OCI-LY7 (cell line): ENCODE results near the gene FGFBP2.

Source experiments
- EZH2phosphoT487 ChIP-seq: fragments of 200-600 bp; sonication (generic); IDR thresholded peaks from 2 replicates; pipeline ENCODE4 v1.6.1; 2018; ENCODE audit warnings: low read depth, borderline replicate concordance, mild to moderate bottlenecking, mixed run types, antibody characterized with exemption, low read length, moderate library complexity, mixed read lengths
- TF ChIP-seq, protein P1 (sequence below): fragments of 200-600 bp; sonication (generic); conservative IDR thresholded peaks from 2 replicates; pipeline ENCODE4 v1.5.1; 2014; ENCODE audit warnings: mild to moderate bottlenecking, antibody characterized with exemption, low read length, moderate library complexity, mixed read lengths

DNA sequence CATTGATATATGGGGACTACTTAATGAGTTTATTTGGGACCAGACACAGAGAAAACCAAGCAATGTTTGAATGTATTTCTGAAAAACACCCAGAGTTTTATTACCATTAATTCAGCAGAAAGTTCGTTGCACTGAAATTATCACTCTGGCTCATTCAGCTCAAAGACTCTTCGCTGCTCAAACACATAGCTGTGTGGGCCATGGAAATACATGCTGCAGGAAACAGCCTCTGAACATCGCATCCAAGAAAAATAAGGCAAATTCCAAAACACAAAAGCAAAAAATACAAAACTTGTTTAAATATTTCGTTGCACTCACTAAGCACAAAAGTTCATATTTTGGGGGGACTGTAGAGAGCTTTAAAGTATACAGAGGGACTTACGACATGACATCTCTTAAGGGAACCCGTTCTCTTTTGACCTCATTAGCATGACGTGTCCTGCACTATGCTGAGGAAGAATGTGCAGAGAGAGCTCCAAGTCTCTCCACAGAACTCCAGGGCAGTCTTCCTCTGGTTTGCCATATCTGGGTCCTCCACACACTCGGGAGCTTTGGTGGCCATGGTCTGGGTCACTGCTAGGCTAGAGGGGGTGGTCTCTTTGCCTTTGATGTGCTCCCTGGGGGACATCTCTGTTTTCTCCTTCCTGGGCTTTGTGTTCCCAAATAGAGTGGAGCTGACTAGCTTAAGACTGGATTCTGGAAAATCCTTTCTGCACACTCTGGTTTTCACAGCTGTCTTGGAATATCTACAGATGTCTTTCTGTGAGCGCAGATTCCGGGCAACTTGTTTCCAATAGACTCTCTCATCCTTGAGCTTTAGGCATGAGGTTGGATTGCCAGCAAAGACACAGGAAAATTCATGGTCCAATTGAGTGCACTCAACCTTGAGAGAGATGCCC lies 27.2 kb downstream of the FGFBP2 start:
- TF ChIP-seq, protein P1, sequence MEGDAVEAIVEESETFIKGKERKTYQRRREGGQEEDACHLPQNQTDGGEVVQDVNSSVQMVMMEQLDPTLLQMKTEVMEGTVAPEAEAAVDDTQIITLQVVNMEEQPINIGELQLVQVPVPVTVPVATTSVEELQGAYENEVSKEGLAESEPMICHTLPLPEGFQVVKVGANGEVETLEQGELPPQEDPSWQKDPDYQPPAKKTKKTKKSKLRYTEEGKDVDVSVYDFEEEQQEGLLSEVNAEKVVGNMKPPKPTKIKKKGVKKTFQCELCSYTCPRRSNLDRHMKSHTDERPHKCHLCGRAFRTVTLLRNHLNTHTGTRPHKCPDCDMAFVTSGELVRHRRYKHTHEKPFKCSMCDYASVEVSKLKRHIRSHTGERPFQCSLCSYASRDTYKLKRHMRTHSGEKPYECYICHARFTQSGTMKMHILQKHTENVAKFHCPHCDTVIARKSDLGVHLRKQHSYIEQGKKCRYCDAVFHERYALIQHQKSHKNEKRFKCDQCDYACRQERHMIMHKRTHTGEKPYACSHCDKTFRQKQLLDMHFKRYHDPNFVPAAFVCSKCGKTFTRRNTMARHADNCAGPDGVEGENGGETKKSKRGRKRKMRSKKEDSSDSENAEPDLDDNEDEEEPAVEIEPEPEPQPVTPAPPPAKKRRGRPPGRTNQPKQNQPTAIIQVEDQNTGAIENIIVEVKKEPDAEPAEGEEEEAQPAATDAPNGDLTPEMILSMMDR = no peak
- TF ChIP-seq EZH2phosphoT487 = no peak
